Measurements from ENCODE around the gene HASPIN. TPM values are rescaled to one million over a fixed set of nuclear protein-coding genes. Genes with fewer than 3 reads are reported as not detected.
"Not testable (repeated sequence)": the region's sequence is repeated elsewhere in the genome, so short reads cannot be mapped to it uniquely, and the experiment has no call there.

The HASPIN gene
- total RNA-seq, 4 donors from 2014 or later = 1.4 to 5.4 (median 3.0) TPM

- H3K4me3 ChIP-seq = peak overlapping the region; percentile 66 to 97 (median 82)
- peak overlapping the region in 3 of 4 donors; percentile 86 to 94 (median 89) for H3K27ac ChIP-seq
- no peak for DNase-seq
- TF ChIP-seq POLR2A (IDR thresholded peaks at IDR 0.05) (no peak), CTCF (IDR thresholded peaks at IDR 0.05) (no peak)
- 42 to 72% methylated on average over 8 to 11 of the region's 27 CpGs for WGBS, 2 donors
- H3K36me3 ChIP-seq = peaks cover 0 to 11% (median 0%) of the 10 kb centered on the region in 3 donors
- H3K9me3 ChIP-seq = no peaks in the 10 kb centered on the region
- H3K27me3 ChIP-seq = no peaks in the 10 kb centered on the region
- H3K4me1 ChIP-seq = peaks cover 18 to 51% (median 47%) of the 10 kb centered on the region in 3 donors
- intact Hi-C loops (cut with DNase I) = no loop called here
Measured at GRCh38 chr17:3724378-3725077, 825 bp downstream of the HASPIN start.

GRCh38 chr17:3727041-3727440 is 3.3 kb downstream of the HASPIN start:
- Histone ChIP-seq H3K9me3 (no peaks in the 10 kb centered on the region), H3K27me3 (no peaks in the 10 kb centered on the region), H3K36me3 (peaks cover 0 to under 1% (median 0%) of the 10 kb centered on the region in 3 donors), H3K4me3 (no peak overlapping the region), H3K4me1 (peaks cover 18 to 26% (median 23%) of the 10 kb centered on the region in 3 donors), H3K27ac (no peak overlapping the region)
- DNase-seq = no peak
- intact Hi-C loops (cut with DNase I) = no loop called here
- TF ChIP-seq POLR2A (IDR thresholded peaks at IDR 0.05) (no peak), CTCF (IDR thresholded peaks at IDR 0.05) (no peak)
- WGBS, 2 donors = 28 to 33% methylated on average over 2 of the region's 2 CpGs

- 95 to 100% methylated on average over 1 to 2 of the region's 3 CpGs for WGBS, 2 donors
Measured at GRCh38 chr17:3728099-3728498, 4.4 kb downstream of the HASPIN start.

GRCh38 chr17:3729881-3730280 is 6.2 kb downstream of the HASPIN start:
- Histone ChIP-seq H3K36me3 (no peaks in the 10 kb centered on the region), H3K27ac (no peak overlapping the region), H3K27me3 (no peaks in the 10 kb centered on the region), H3K4me1 (peaks cover 3 to 16% (median 11%) of the 10 kb centered on the region in 3 donors), H3K4me3 (no peak overlapping the region), H3K9me3 (no peaks in the 10 kb centered on the region)
- 78 to 100% methylated on average over 2 to 5 of the region's 6 CpGs for WGBS, 2 donors
- TF ChIP-seq POLR2A (IDR thresholded peaks at IDR 0.05) (no peak), CTCF (IDR thresholded peaks at IDR 0.05) (no peak)
- DNase-seq = no peak
- intact Hi-C loops (cut with DNase I) = loop anchor here (10.0 kb wide), 1 partner anchor 95 kb away; no protein-coding TSS in a partner anchor

More at GRCh38 chr17:3728099-3728498, 4.4 kb downstream of the HASPIN start:
- H3K27ac ChIP-seq; DNase-seq; intact Hi-C loops (cut with DNase I); H3K9me3 ChIP-seq; H3K36me3 ChIP-seq; H3K27me3 ChIP-seq; H3K4me3 ChIP-seq: not testable (repeated sequence)
- H3K4me1 ChIP-seq = peaks cover 12 to 22% (median 21%) of the 10 kb centered on the region in 3 donors

- Histone ChIP-seq H3K4me1 (peaks cover 0 to 13% (median 8%) of the 10 kb centered on the region in 3 donors), H3K27ac (no peak overlapping the region), H3K9me3 (no peaks in the 10 kb centered on the region), H3K4me3 (no peak overlapping the region), H3K36me3 (no peaks in the 10 kb centered on the region), H3K27me3 (no peaks in the 10 kb centered on the region)
- DNase-seq = no peak
- no peak for TF ChIP-seq POLR2A (IDR thresholded peaks at IDR 0.05)
- TF ChIP-seq CTCF (IDR thresholded peaks at IDR 0.05) = no peak
- intact Hi-C loops (cut with DNase I) = loop anchor here (10.0 kb wide), 1 partner anchor 94 kb away; no protein-coding TSS in a partner anchor
- 51 to 58% methylated on average over 4 to 5 of the region's 9 CpGs for WGBS, 2 donors
Measured at GRCh38 chr17:3730881-3731429, 7.3 kb downstream of the HASPIN start.

All from esophagus squamous epithelium (tissue), 5 donors.